Measurements from ENCODE around the gene DENND2D.

DENND2D gene

DNA sequence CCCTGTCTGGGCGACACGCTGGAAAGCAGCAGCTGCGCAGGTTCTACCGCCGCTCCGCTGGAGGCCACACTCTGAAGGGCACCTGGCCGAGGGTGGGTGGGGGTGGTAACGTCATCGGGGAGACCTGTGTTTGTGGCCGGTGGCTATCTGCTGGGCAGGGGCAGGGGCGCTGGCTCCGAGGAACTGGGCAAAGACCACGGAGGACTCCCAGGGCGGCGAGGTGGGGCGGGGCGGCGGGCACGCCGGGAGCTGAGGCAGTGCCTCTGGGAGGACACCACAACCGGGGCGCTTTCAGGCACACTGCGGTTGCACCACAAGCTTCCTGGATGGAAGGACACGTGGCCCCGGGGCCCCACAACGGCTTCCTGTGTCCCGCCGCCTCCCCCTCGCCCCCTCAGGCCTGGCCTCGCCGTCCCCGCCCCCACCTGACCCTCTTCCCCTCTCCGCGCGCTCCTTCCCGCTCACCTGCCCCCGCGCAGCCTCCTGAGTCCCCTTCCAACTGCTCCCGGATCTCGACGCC lies 3.3 kb upstream of the DENND2D start:
- Histone ChIP-seq H3K36me3 (ENCODE audit: low read depth) (no peaks in the 10 kb centered on the region; the same call in 1 of the 2 replicates), H3K4me3 (ENCODE audit: severe bottlenecking) (peak overlapping the region; percentile 66), H3K9me3 (ENCODE audit: severe bottlenecking) (no peaks in the 10 kb centered on the region), H3K27me3 (ENCODE audit: insufficient read depth, poor library complexity, severe bottlenecking) (no peaks in the 10 kb centered on the region), H3K27ac (ENCODE audit: poor library complexity, severe bottlenecking) (peak overlapping the region; percentile 48), H3K4me1 (ENCODE audit: insufficient read depth, poor library complexity, severe bottlenecking) (peaks cover 16% of the 10 kb centered on the region)
- TF ChIP-seq, protein P1, sequence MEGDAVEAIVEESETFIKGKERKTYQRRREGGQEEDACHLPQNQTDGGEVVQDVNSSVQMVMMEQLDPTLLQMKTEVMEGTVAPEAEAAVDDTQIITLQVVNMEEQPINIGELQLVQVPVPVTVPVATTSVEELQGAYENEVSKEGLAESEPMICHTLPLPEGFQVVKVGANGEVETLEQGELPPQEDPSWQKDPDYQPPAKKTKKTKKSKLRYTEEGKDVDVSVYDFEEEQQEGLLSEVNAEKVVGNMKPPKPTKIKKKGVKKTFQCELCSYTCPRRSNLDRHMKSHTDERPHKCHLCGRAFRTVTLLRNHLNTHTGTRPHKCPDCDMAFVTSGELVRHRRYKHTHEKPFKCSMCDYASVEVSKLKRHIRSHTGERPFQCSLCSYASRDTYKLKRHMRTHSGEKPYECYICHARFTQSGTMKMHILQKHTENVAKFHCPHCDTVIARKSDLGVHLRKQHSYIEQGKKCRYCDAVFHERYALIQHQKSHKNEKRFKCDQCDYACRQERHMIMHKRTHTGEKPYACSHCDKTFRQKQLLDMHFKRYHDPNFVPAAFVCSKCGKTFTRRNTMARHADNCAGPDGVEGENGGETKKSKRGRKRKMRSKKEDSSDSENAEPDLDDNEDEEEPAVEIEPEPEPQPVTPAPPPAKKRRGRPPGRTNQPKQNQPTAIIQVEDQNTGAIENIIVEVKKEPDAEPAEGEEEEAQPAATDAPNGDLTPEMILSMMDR (IDR thresholded peaks at IDR 0.05; ENCODE audit: poor library complexity, severe bottlenecking) = no peak
- DNase-seq (ENCODE audit: low spot score) = peak; percentile 85
- ATAC-seq (ENCODE audit: low read depth) = peak; percentile 72

DNA sequence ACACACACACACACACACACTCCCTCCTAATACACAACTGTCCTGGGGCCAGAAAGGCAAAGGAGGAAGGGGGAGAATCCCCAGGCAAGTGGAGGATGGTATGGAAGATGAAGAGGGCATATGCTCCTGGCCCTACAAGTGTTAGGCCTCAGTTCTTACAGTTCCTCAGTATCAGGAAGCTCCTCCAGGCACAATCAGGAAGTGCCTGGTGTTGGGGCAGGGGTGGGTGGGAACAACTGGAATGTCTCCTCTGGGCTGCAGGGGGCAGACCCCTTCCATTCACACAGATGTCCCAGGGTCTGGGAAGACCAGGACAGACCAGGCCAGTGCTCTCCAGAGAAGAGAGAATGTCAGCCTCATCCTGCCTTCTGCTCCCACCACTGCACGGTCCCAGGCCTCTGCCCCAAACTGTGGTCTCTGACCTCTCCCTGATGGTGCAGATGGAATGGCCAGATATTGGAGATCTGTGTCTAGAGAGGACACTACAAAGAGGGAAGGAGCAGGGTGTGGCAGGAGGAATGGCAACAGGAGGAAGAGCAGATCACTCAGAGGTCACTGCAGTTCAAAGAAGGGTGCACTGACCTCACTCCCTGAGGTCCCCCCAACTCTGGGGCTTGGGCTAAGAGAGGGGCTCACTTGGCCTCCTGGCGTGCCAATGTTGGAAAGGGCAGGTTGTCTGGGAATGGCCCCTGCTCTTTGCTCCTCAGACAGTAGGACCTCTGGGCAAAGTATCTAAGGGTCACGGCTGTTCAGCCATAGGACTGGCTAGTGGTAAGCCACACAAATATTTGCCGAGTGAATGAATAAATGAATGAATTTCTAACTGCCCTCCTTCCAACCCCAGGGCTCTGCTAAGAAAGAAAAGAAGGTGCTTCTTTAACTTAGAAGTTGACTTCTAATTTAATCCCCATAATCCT lies 2.5 kb upstream of the DENND2D start:
- Histone ChIP-seq H3K9me3 (ENCODE audit: severe bottlenecking) (no peaks in the 10 kb centered on the region), H3K27ac (ENCODE audit: poor library complexity, severe bottlenecking) (peak overlapping the region; percentile 48), H3K27me3 (ENCODE audit: insufficient read depth, poor library complexity, severe bottlenecking) (no peaks in the 10 kb centered on the region), H3K4me3 (ENCODE audit: severe bottlenecking) (peak overlapping the region; percentile 66), H3K4me1 (ENCODE audit: insufficient read depth, poor library complexity, severe bottlenecking) (peaks cover 16% of the 10 kb centered on the region), H3K36me3 (ENCODE audit: low read depth) (peaks cover 2% of the 10 kb centered on the region; the same call in 1 of the 2 replicates)
- DNase-seq (ENCODE audit: low spot score) (no peak), ATAC-seq (ENCODE audit: low read depth) (no peak)
- TF ChIP-seq, protein P1 (IDR thresholded peaks at IDR 0.05; ENCODE audit: poor library complexity, severe bottlenecking) = no peak

DNA sequence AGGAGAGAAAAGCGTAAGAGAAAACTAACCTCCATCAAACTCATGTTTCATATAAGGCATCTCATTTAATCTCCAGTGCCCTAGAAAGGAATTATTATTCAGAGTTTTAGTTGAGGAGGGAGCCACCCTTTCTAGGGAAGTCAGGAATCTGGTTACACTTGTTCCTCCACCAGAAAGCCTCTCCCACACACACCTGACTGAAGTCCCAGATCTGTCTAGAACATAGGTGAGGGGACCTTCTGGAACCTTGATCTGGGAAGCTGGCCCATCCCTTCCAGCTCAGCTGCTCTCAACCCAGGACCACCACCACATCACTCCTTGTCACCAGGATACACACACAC lies 1.9 kb upstream of the DENND2D start:
- peaks cover 16% of the 10 kb centered on the region for H3K4me1 ChIP-seq (ENCODE audit: insufficient read depth, poor library complexity, severe bottlenecking)
- DNase-seq (ENCODE audit: low spot score) (no peak), ATAC-seq (ENCODE audit: low read depth) (no peak)
- TF ChIP-seq, protein P1 (IDR thresholded peaks at IDR 0.05; ENCODE audit: poor library complexity, severe bottlenecking) = no peak
- H3K27ac ChIP-seq (ENCODE audit: poor library complexity, severe bottlenecking) = no peak overlapping the region
- peaks cover 5% of the 10 kb centered on the region; the same call in 1 of the 2 replicates for H3K36me3 ChIP-seq (ENCODE audit: low read depth)
- H3K9me3 ChIP-seq (ENCODE audit: severe bottlenecking) = no peaks in the 10 kb centered on the region
- no peak overlapping the region for H3K4me3 ChIP-seq (ENCODE audit: severe bottlenecking)
- H3K27me3 ChIP-seq (ENCODE audit: insufficient read depth, poor library complexity, severe bottlenecking) = no peaks in the 10 kb centered on the region

DNA sequence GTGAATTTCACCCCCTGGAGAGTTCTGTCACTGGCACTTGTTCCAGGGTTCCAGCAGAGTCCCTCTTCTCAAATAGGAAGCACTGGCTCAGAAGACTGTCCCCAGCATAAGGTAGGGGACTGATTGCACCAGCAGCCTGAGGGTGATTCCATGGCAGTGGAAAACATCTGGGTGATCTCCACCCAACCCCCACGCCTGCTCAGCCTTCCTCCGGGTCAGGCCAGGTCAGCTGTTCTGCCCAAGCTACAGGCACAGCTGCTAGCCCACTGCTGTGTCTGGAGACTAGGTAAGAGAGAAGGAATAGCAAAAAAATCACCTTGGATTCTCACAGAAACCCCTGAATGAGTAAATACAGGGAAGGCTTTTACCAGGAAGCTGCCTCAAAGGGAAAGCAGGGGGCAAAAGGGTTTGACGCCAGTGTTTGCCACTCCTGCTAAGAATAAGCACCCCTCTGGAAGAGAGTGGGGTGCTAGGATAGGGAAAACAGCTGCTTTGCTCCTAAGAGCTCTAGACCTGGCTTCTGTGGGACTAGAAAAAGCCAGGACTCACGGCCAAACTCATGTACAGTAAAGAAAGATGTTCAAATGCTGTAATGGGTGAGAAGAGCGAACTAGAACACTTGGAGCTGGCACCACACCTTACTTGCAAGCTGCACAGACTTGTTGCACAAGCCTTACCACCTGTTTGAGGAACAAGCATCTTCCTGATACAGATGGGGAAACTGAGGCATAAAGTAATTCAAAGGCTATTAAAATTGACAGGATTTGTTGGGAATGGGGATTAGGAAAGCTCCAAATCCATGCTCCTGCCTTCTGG lies 1.0 kb upstream of the DENND2D start:
- Histone ChIP-seq H3K27me3 (ENCODE audit: insufficient read depth, poor library complexity, severe bottlenecking) (no peaks in the 10 kb centered on the region), H3K27ac (ENCODE audit: poor library complexity, severe bottlenecking) (no peak overlapping the region), H3K4me3 (ENCODE audit: severe bottlenecking) (no peak overlapping the region), H3K4me1 (ENCODE audit: insufficient read depth, poor library complexity, severe bottlenecking) (peaks cover 16% of the 10 kb centered on the region), H3K9me3 (ENCODE audit: severe bottlenecking) (no peaks in the 10 kb centered on the region), H3K36me3 (ENCODE audit: low read depth) (peaks cover 9% of the 10 kb centered on the region)
- ATAC-seq (ENCODE audit: low read depth) = no peak
- no peak for DNase-seq (ENCODE audit: low spot score)
- TF ChIP-seq, protein P1 (IDR thresholded peaks at IDR 0.05; ENCODE audit: poor library complexity, severe bottlenecking) = no peak

Data from RWPE2 (cell line).